H9 (cell line): ENCODE results near the gene GRK4. TPM values are rescaled to one million over a fixed set of nuclear protein-coding genes. Genes with fewer than 3 reads are reported as not detected.

Experiments
- DNase-seq: peaks from one replicate; pipeline ENCODE4 v3.0.0-alpha.2; 2017
- H2AFZ ChIP-seq: one replicate; pipeline ENCODE4 v1.6.1; 2013; ENCODE audit warnings: mild to moderate bottlenecking, low read length, control low read depth, moderate library complexity
- H2AK5ac ChIP-seq: 2 replicates; pipeline ENCODE4 v1.6.1; 2013; ENCODE audit warnings: low read length, control low read depth, mixed read lengths; ENCODE audit not compliant: insufficient read length
- H2BK120ac ChIP-seq: one replicate; pipeline ENCODE4 v1.6.1; 2013; ENCODE audit warnings: low read depth, mild to moderate bottlenecking, low read length, control low read depth, inconsistent platforms; ENCODE audit not compliant: poor library complexity, severe bottlenecking
- H2BK12ac ChIP-seq: 2 replicates; pipeline ENCODE4 v1.6.1; 2013; ENCODE audit warnings: low read length, control low read depth, mixed read lengths, low read depth; ENCODE audit not compliant: insufficient read length
- H2BK15ac ChIP-seq: 2 replicates; pipeline ENCODE4 v1.6.1; 2013; ENCODE audit warnings: low read depth, low read length, control low read depth
- H2BK20ac ChIP-seq: one replicate; pipeline ENCODE4 v1.6.1; 2013; ENCODE audit warnings: low read depth, mild to moderate bottlenecking, low read length, control low read depth, inconsistent platforms; ENCODE audit not compliant: poor library complexity, severe bottlenecking
- H2BK5ac ChIP-seq: 2 replicates; pipeline ENCODE4 v1.6.1; 2013; ENCODE audit warnings: low read length, control low read depth, mixed read lengths; ENCODE audit not compliant: insufficient read length
- H3K14ac ChIP-seq: 2 replicates; pipeline ENCODE4 v1.6.1; 2013; ENCODE audit warnings: low read length, control low read depth; ENCODE audit not compliant: insufficient read depth
- H3K18ac ChIP-seq: 2 replicates; pipeline ENCODE4 v1.6.1; 2013; ENCODE audit warnings: low read depth, mild to moderate bottlenecking, mixed read lengths, low read length, control low read depth; ENCODE audit not compliant: insufficient read length
- H3K23ac ChIP-seq: 2 replicates; pipeline ENCODE4 v1.6.1; 2013; ENCODE audit warnings: low read length, control low read depth, mixed read lengths, low read depth; ENCODE audit not compliant: insufficient read length
- H3K23me2 ChIP-seq: 2 replicates; pipeline ENCODE4 v1.6.1; 2013; ENCODE audit warnings: low read depth, mild to moderate bottlenecking, mixed read lengths, low read length, control low read depth; ENCODE audit not compliant: insufficient read length, poor library complexity, severe bottlenecking
- H3K27ac ChIP-seq: 2 replicates; pipeline ENCODE4 v1.5.1; 2013; ENCODE audit warnings: low read length, control low read depth, mixed read lengths, low read depth; ENCODE audit not compliant: insufficient read length
- H3K27me3 ChIP-seq: 2 replicates; pipeline ENCODE4 v1.6.1; 2013; ENCODE audit warnings: low read length, control low read depth, inconsistent platforms; ENCODE audit not compliant: insufficient read depth
- H3K4ac ChIP-seq: 2 replicates; pipeline ENCODE4 v1.6.1; 2013; ENCODE audit warnings: low read depth, mild to moderate bottlenecking, control low read depth, inconsistent platforms, low read length, moderate library complexity
- H3K4me1 ChIP-seq: 2 replicates; pipeline ENCODE4 v1.6.1; 2013; ENCODE audit warnings: low read length, control low read depth, inconsistent platforms; ENCODE audit not compliant: insufficient read depth
- H3K4me2 ChIP-seq: 2 replicates; pipeline ENCODE4 v1.6.1; 2013; ENCODE audit warnings: low read length, control low read depth, mixed read lengths; ENCODE audit not compliant: insufficient read length, insufficient read depth
- H3K56ac ChIP-seq: 2 replicates; pipeline ENCODE4 v1.6.1; 2013; ENCODE audit warnings: low read depth, mild to moderate bottlenecking, mixed read lengths, low read length, control low read depth; ENCODE audit not compliant: insufficient read length
- H3K79me1 ChIP-seq: 2 replicates; pipeline ENCODE4 v1.6.1; 2013; ENCODE audit warnings: low read depth, mild to moderate bottlenecking, moderate library complexity, low read length, control low read depth, inconsistent platforms; ENCODE audit not compliant: insufficient read depth, poor library complexity, severe bottlenecking
- H3K79me2 ChIP-seq: 2 replicates; pipeline ENCODE4 v1.6.1; 2013; ENCODE audit warnings: low read length, control low read depth, inconsistent platforms; ENCODE audit not compliant: insufficient read depth
- H3K9ac ChIP-seq: 2 replicates; pipeline ENCODE4 v1.6.1; 2013; ENCODE audit warnings: low read length, control low read depth, mixed read lengths; ENCODE audit not compliant: insufficient read length; ENCODE audit errors: extremely low read depth
- H3K9me3 ChIP-seq: one replicate; pipeline ENCODE4 v1.6.1; 2013; ENCODE audit warnings: low read depth, low read length, inconsistent platforms; ENCODE audit not compliant: control insufficient read depth
- H3T11ph ChIP-seq: one replicate; pipeline ENCODE4 v1.6.1; 2013; ENCODE audit warnings: mild to moderate bottlenecking, low read length, control low read depth, inconsistent platforms
- H4K20me1 ChIP-seq: one replicate; pipeline ENCODE4 v1.6.1; 2013; ENCODE audit not compliant: control insufficient read depth, insufficient read length, insufficient read depth
- H4K5ac ChIP-seq: 2 replicates; pipeline ENCODE4 v1.6.1; 2013; ENCODE audit warnings: low read depth, mild to moderate bottlenecking, mixed read lengths, low read length, control low read depth; ENCODE audit not compliant: insufficient read length
- H4K8ac ChIP-seq: replicated peaks from 2 replicates; pipeline ENCODE4 v1.6.1; 2013; ENCODE audit warnings: low read length, control low read depth, mixed read lengths, low read depth; ENCODE audit not compliant: insufficient read length
- H4K91ac ChIP-seq: 2 replicates; pipeline ENCODE4 v1.6.1; 2013; ENCODE audit warnings: low read depth, mild to moderate bottlenecking, moderate library complexity, mixed read lengths, low read length, control low read depth; ENCODE audit not compliant: insufficient read length
- H3K27ac Mint-ChIP-seq, 3 experiments: 2 replicates in 2 of 3; 3 replicates in 1 of 3; pipeline ENCODE4 v1.8.0; 2020 to 2021; ENCODE audit warnings: mixed read lengths in 3 of 3, mild to moderate bottlenecking in 1 of 3, moderate library complexity in 1 of 3
- H3K27me3 Mint-ChIP-seq: 2 replicates; pipeline ENCODE4 v1.8.0; 2021; ENCODE audit warnings: low read depth, mild to moderate bottlenecking, moderate library complexity, mixed read lengths
- H3K36me3 Mint-ChIP-seq, 3 experiments: 2 replicates in 2 of 3; 3 replicates in 1 of 3; pipeline ENCODE4 v1.8.0; 2020 to 2021; ENCODE audit warnings: low read depth in 3 of 3, mixed read lengths in 3 of 3; ENCODE audit not compliant: insufficient read depth in 1 of 3
- H3K4me1 Mint-ChIP-seq, 2 experiments: 2 replicates each; pipeline ENCODE4 v1.8.0; 2020; ENCODE audit warnings: mixed read lengths in 2 of 2
- H3K4me3 Mint-ChIP-seq, 2 experiments: 2 replicates in 1 of 2; 3 replicates in 1 of 2; pipeline ENCODE4 v1.8.0; 2020 to 2021; ENCODE audit warnings: mild to moderate bottlenecking in 2 of 2, mixed read lengths in 2 of 2, moderate library complexity in 1 of 2
- H3K9me3 Mint-ChIP-seq, 2 experiments: 2 replicates in 1 of 2; 3 replicates in 1 of 2; pipeline ENCODE4 v1.8.0; 2020; ENCODE audit warnings: mild to moderate bottlenecking in 2 of 2, mixed read lengths in 2 of 2, moderate library complexity in 1 of 2
- WGBS: extraction: QIAGEN DNeasy Blood & Tissue Kit; methylation state at CpG from one replicate; pipeline ENCODE4 v1.1.7; 2013; ENCODE audit warnings: missing lambda C conversion rate, low lambda C conversion rate, mixed read lengths; ENCODE audit not compliant: insufficient read length; ENCODE audit errors: extremely low coverage; 5-methylcytosine and 5-hydroxymethylcytosine counted together
- total RNA-seq: library from RNA; stranded (reverse); gene quantifications from 2 replicates; pipeline ENCODE4 v1.2.1, GENCODE V29; 2021
- TF ChIP-seq, protein P1 (sequence below): fragments of 200-600 bp; sonication (generic); conservative IDR thresholded peaks from 3 replicates; pipeline ENCODE4 v1.8.0; 2021; ENCODE audit warnings: antibody characterized with exemption, mild to moderate bottlenecking

The GRK4 gene
- total RNA-seq, 1 experiment from 2014 or later = 4.8 TPM

DNA sequence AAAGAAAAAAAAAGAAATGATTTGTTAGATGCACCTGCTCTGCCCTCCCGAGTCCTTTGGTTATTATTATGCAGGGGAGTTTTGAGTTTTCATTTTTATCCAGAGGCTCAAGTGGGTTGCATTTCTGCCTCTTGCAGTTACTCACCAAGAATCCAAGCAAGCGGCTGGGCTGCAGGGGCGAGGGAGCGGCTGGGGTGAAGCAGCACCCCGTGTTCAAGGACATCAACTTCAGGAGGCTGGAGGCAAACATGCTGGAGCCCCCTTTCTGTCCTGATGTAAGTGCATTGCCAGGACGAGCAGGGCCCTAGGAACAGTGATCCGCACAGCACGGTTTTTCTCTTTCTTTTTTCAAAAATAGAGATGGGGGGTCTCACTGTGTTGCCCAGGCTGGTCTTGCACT is 71.9 kb downstream of the GRK4 start:
- Histone ChIP-seq H3K23me2 (no peaks in the 10 kb centered on the region), H3T11ph (no peak overlapping the region), H3K56ac (no peak overlapping the region), H3K27me3 (no peaks in the 10 kb centered on the region), H2BK15ac (no peak overlapping the region), H2AFZ (no peak overlapping the region), H3K14ac (no peak overlapping the region), H3K4me2 (no peak overlapping the region), H3K18ac (no peak overlapping the region), H2AK5ac (no peak overlapping the region), H3K9me3 (no peaks in the 10 kb centered on the region), H3K4me1 (no peaks in the 10 kb centered on the region; the same call in 1 of the 2 replicates), H2BK120ac (no peak overlapping the region), H3K4ac (no peak overlapping the region), H3K9ac (no peak overlapping the region), H3K23ac (no peak overlapping the region), H3K79me1 (no peaks in the 10 kb centered on the region), H4K20me1 (no peaks in the 10 kb centered on the region), H2BK12ac (no peak overlapping the region), H2BK5ac (no peak overlapping the region), H3K27ac (no peak overlapping the region), H3K79me2 (no peaks in the 10 kb centered on the region), H4K91ac (no peak overlapping the region), H4K5ac (no peak overlapping the region), H4K8ac (no peak overlapping the region), H2BK20ac (no peak overlapping the region)
- Mint-ChIP-seq H3K27ac (no peak overlapping the region), H3K4me1 (peaks cover 4 to 8% of the 10 kb centered on the region in 2 experiments; a peak in 3 of 4 replicates), H3K27me3 (peaks cover 8% of the 10 kb centered on the region), H3K4me3 (no peak overlapping the region), H3K36me3 (no peaks in the 10 kb centered on the region; a peak in 1 of 7 replicates), H3K9me3 (no peaks in the 10 kb centered on the region)
- no CpG with 5 or more reads among the region's 8 CpGs for WGBS
- TF ChIP-seq, protein P1, sequence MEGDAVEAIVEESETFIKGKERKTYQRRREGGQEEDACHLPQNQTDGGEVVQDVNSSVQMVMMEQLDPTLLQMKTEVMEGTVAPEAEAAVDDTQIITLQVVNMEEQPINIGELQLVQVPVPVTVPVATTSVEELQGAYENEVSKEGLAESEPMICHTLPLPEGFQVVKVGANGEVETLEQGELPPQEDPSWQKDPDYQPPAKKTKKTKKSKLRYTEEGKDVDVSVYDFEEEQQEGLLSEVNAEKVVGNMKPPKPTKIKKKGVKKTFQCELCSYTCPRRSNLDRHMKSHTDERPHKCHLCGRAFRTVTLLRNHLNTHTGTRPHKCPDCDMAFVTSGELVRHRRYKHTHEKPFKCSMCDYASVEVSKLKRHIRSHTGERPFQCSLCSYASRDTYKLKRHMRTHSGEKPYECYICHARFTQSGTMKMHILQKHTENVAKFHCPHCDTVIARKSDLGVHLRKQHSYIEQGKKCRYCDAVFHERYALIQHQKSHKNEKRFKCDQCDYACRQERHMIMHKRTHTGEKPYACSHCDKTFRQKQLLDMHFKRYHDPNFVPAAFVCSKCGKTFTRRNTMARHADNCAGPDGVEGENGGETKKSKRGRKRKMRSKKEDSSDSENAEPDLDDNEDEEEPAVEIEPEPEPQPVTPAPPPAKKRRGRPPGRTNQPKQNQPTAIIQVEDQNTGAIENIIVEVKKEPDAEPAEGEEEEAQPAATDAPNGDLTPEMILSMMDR = no peak
- no peak for DNase-seq
